ENCODE results near the gene FOS. TPM values are rescaled to one million over a fixed set of nuclear protein-coding genes. Genes with fewer than 3 reads are reported as not detected.
A peak's percentile ranks its signal among the peaks of the same experiment; 100 is the strongest.
"Not testable (repeated sequence)": the region's sequence is repeated elsewhere in the genome, so short reads cannot be mapped to it uniquely, and the experiment has no call there.

Gene FOS
- total RNA-seq, 1 donor, result 108 TPM

DNA sequence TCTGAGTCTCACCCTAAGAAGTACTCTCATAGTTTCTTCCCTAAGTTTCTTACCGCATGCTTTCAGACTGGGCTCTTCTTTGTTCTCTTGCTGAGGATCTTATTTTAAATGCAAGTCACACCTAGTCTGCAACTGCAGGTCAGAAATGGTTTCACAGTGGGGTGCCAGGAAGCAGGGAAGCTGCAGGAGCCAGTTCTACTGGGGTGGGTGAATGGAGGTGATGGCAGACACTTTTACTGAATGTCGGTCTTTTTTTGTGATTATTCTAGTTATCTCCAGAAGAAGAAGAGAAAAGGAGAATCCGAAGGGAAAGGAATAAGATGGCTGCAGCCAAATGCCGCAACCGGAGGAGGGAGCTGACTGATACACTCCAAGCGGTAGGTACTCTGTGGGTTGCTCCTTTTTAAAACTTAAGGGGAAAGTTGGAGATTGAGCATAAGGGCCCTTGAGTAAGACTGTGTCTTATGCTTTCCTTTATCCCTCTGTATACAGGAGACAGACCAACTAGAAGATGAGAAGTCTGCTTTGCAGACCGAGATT, 1.7 kb downstream of the FOS start:
- peak; percentile 31 for DNase-seq (ENCODE audit: low read depth)
- H3K4me3 ChIP-seq (ENCODE audit: low read depth, low read length), result peak overlapping the region; percentile 88
- no peak for TF ChIP-seq CTCF (IDR thresholded peaks at IDR 0.05; ENCODE audit: insufficient read depth, low read depth, low read length)

GRCh38 chr14:75280831-75281653, 2.4 kb downstream of the FOS start:
- TF ChIP-seq CTCF (IDR thresholded peaks at IDR 0.05; ENCODE audit: insufficient read depth, low read depth, low read length), result no peak
- H3K4me3 ChIP-seq (ENCODE audit: low read depth, low read length), result peak overlapping the region; percentile 88

DNA sequence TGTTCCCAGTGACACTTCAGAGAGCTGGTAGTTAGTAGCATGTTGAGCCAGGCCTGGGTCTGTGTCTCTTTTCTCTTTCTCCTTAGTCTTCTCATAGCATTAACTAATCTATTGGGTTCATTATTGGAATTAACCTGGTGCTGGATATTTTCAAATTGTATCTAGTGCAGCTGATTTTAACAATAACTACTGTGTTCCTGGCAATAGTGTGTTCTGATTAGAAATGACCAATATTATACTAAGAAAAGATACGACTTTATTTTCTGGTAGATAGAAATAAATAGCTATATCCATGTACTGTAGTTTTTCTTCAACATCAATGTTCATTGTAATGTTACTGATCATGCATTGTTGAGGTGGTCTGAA, 3.0 kb downstream of the FOS start:
- no peak overlapping the region for H3K4me3 ChIP-seq (ENCODE audit: low read depth, low read length)
- DNase-seq (ENCODE audit: low read depth), result no peak
- no peak for TF ChIP-seq CTCF (IDR thresholded peaks at IDR 0.05; ENCODE audit: insufficient read depth, low read depth, low read length)

More at GRCh38 chr14:75280831-75281653, 2.4 kb downstream of the FOS start:
- DNase-seq (ENCODE audit: low read depth), result peak; percentile 69

- no peak overlapping the region for H3K4me3 ChIP-seq (ENCODE audit: low read depth, low read length)
- TF ChIP-seq CTCF (IDR thresholded peaks at IDR 0.05; ENCODE audit: insufficient read depth, low read depth, low read length), result no peak
- peak; percentile 88 for DNase-seq (ENCODE audit: low read depth)
Observed at GRCh38 chr14:75282170-75282554, 3.5 kb downstream of the FOS start.

DNA sequence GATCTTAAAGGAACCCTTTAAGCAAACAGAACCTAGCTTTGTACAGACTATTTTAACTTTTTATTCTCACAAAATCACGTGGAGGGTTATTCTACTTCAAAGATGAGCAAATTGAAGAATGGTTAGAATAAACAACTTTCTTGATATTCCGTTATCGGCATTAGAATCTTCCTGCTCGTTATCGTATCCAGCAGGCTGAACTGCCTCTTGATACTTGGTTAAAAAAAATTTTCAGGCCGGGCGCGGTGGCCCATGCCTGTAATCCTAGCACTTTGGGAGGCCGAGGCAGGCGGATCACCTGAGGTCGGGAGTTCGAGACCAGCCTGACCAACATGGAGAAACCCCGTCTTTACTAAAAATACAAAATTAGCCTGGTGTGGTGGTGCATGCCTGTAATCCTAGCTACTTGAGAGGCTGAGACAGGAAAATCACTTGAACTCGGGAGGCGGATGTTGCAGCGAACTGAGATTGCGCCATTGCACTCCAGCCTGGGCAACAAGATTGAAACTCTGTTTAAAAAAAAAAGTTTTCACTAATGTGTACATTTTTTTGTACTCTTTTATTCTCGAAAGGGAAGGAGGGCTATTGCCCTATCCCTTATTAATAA, 4.0 kb downstream of the FOS start:
- peak; percentile 93 for DNase-seq (ENCODE audit: low read depth)

GRCh38 chr14:75283162-75283832, 4.7 kb downstream of the FOS start:
- H3K4me3 ChIP-seq (ENCODE audit: low read depth, low read length), result no peak overlapping the region
- TF ChIP-seq CTCF (IDR thresholded peaks at IDR 0.05; ENCODE audit: insufficient read depth, low read depth, low read length), result no peak
- peak; percentile 93 for DNase-seq (ENCODE audit: low read depth)

More for the DNA sequence above, 4.0 kb downstream of the FOS start:
- not testable (repeated sequence) for H3K4me3 ChIP-seq (ENCODE audit: low read depth, low read length)
